Endothelial cell of umbilical vein (primary cell): Measurements from ENCODE around the gene HSD17B2.

Experiments
- EZH2 ChIP-seq: IDR thresholded peaks from 2 replicates; pipeline ENCODE4 v1.6.1; 2012; ENCODE audit warnings: borderline replicate concordance, low read depth, mild to moderate bottlenecking, moderate library complexity, low read length, inconsistent platforms; ENCODE audit not compliant: severe bottlenecking
- JUN ChIP-seq: IDR thresholded peaks from 2 replicates; pipeline ENCODE4 v1.6.1; 2011; ENCODE audit warnings: borderline replicate concordance, low read depth; ENCODE audit not compliant: insufficient read length, insufficient read depth
- POLR2A ChIP-seq: IDR thresholded peaks from 2 replicates; pipeline ENCODE4 v1.6.1; 2012; ENCODE audit warnings: low read depth, mild to moderate bottlenecking, control low read depth, low read length
- POLR2AphosphoS5 ChIP-seq: IDR thresholded peaks from 2 replicates; pipeline ENCODE4 v1.6.1; 2012; ENCODE audit warnings: low read depth, mild to moderate bottlenecking, control low read depth, low read length, moderate library complexity; ENCODE audit not compliant: insufficient read depth
- TF ChIP-seq, protein P1 (sequence below), 2 donors: IDR thresholded peaks; 1 replicate in 1 of 2; 2 replicates in 1 of 2; pipeline ENCODE4 v1.5.1; 2011; ENCODE audit warnings: low read length in 2 of 2, mild to moderate bottlenecking in 2 of 2, moderate library complexity in 2 of 2, control low read depth in 1 of 2, inconsistent platforms in 1 of 2, low read depth in 1 of 2; ENCODE audit not compliant: insufficient read depth in 1 of 2; ENCODE audit errors: extremely low read depth in 1 of 2
- TF ChIP-seq, protein P2 (sequence below): IDR thresholded peaks from 2 replicates; pipeline ENCODE4 v1.6.1; 2011; ENCODE audit not compliant: insufficient read depth, insufficient read length

DNA sequence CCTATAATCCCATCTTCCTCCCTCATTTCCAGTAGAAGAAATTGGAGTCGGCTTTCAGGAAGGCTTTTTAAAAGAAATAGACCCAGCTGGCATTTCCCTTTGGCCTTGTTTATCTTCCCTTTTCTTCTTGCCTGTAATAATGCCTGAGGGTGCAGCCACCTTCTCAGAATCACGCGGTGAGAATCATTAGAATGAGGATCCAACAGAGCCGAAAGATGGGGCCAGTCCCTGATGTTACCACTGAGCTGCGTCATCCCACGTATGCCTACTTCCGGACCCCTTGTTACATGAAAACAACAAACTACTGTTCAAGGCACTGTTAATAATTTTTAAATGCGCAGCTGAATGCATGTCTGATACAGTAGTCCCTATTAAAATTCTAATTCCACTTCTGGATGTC is 47.9 kb upstream of the HSD17B2 start:
- TF ChIP-seq, protein P1, sequence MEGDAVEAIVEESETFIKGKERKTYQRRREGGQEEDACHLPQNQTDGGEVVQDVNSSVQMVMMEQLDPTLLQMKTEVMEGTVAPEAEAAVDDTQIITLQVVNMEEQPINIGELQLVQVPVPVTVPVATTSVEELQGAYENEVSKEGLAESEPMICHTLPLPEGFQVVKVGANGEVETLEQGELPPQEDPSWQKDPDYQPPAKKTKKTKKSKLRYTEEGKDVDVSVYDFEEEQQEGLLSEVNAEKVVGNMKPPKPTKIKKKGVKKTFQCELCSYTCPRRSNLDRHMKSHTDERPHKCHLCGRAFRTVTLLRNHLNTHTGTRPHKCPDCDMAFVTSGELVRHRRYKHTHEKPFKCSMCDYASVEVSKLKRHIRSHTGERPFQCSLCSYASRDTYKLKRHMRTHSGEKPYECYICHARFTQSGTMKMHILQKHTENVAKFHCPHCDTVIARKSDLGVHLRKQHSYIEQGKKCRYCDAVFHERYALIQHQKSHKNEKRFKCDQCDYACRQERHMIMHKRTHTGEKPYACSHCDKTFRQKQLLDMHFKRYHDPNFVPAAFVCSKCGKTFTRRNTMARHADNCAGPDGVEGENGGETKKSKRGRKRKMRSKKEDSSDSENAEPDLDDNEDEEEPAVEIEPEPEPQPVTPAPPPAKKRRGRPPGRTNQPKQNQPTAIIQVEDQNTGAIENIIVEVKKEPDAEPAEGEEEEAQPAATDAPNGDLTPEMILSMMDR (IDR thresholded peaks at IDR 0.05; ENCODE audit: extremely low read depth in 1 of 2, insufficient read depth in 1 of 2, low read depth in 1 of 2, low read length in 2 of 2) = no peak
- TF ChIP-seq POLR2A (no peak), JUN (no peak), EZH2 (no peak), POLR2AphosphoS5 (no peak)
- TF ChIP-seq, protein P2, sequence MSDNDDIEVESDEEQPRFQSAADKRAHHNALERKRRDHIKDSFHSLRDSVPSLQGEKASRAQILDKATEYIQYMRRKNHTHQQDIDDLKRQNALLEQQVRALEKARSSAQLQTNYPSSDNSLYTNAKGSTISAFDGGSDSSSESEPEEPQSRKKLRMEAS = no peak
